ENCODE results near the gene NTRK1. TPM values are rescaled to one million over a fixed set of nuclear protein-coding genes. Genes with fewer than 3 reads are reported as not detected.

The NTRK1 gene
- total and polyA plus RNA-seq, 4 donors: 0.13 to 0.17 (median 0.14) TPM

- peaks cover 0 to 6% (median 4%) of the 10 kb centered on the region in 4 donors for H3K4me1 ChIP-seq (ENCODE audit: control insufficient read depth in 4 of 4, insufficient read depth in 4 of 4, low read length in 3 of 4)
- TF ChIP-seq JUND (IDR thresholded peaks at IDR 0.05) (no peak), EGR1 (IDR thresholded peaks at IDR 0.05; ENCODE audit: low read depth in 2 of 2) (no peak), GABPA (IDR thresholded peaks at IDR 0.05 in 1 of 2, conservative IDR thresholded peaks at IDR 0.05 in 1 of 2) (no peak), FOXA2 (IDR thresholded peaks at IDR 0.05) (no peak), REST (IDR thresholded peaks at IDR 0.05) (no peak), FOXA1 (IDR thresholded peaks at IDR 0.05) (no peak), HNF4G (IDR thresholded peaks at IDR 0.05) (no peak), SP1 (IDR thresholded peaks at IDR 0.05) (no peak), HNF4A (conservative IDR thresholded peaks at IDR 0.05) (no peak), CTCF (IDR thresholded peaks at IDR 0.05; ENCODE audit: low read depth, low read length, missing input control) (no peak), ZBTB33 (IDR thresholded peaks at IDR 0.05) (no peak), NR2F2 (IDR thresholded peaks at IDR 0.05) (no peak), ATF3 (IDR thresholded peaks at IDR 0.05) (no peak), RAD21 (IDR thresholded peaks at IDR 0.05) (no peak), RXRA (IDR thresholded peaks at IDR 0.05) (no peak), MAX (IDR thresholded peaks at IDR 0.05) (no peak), YY1 (IDR thresholded peaks at IDR 0.05) (no peak), TAF1 (conservative IDR thresholded peaks at IDR 0.05) (no peak)
- no peak for DNase-seq (ENCODE audit: low spot score)
- H3K4me3 ChIP-seq (ENCODE audit: low read depth in 1 of 3, low read length in 3 of 3): no peak overlapping the region
- H3K27me3 ChIP-seq (ENCODE audit: control insufficient read depth in 4 of 4, insufficient read depth in 4 of 4, low read length in 3 of 4): peaks cover 0 to 9% (median 5%) of the 10 kb centered on the region in 4 donors
- H3K36me3 ChIP-seq (ENCODE audit: control insufficient read depth in 4 of 4, insufficient read depth in 3 of 4, low read depth in 1 of 4, low read length in 3 of 4): no peaks in the 10 kb centered on the region
- no peak overlapping the region for H3K9ac ChIP-seq (ENCODE audit: low read depth in 1 of 2, low read length in 2 of 2)
- H3K27ac ChIP-seq (ENCODE audit: low read depth in 1 of 2, low read length in 2 of 2): no peak overlapping the region
- no peaks in the 10 kb centered on the region for H3K9me3 ChIP-seq (ENCODE audit: control insufficient read depth in 4 of 4, low read length in 3 of 4)
- WGBS: 45% methylated on average over 18 of the region's 18 CpGs
Observed at GRCh38 chr1:156845953-156846545, 14.6 kb upstream of the NTRK1 start.

All from liver (tissue), 9 donors.